GM19351 (cell line): ENCODE measurements around the gene PITX1.
"Not testable (repeated sequence)": the region's sequence is repeated elsewhere in the genome, so short reads cannot be mapped to it uniquely, and the experiment has no call there.

Experiments used
- ATAC-seq: cut with Tn5 transposase; IDR thresholded peaks from one replicate; pipeline ENCODE4 v1.9.1; 2021; ENCODE audit warnings: mild to moderate bottlenecking, moderate library complexity; ENCODE audit not compliant: unreplicated experiment

Gene PITX1

DNA sequence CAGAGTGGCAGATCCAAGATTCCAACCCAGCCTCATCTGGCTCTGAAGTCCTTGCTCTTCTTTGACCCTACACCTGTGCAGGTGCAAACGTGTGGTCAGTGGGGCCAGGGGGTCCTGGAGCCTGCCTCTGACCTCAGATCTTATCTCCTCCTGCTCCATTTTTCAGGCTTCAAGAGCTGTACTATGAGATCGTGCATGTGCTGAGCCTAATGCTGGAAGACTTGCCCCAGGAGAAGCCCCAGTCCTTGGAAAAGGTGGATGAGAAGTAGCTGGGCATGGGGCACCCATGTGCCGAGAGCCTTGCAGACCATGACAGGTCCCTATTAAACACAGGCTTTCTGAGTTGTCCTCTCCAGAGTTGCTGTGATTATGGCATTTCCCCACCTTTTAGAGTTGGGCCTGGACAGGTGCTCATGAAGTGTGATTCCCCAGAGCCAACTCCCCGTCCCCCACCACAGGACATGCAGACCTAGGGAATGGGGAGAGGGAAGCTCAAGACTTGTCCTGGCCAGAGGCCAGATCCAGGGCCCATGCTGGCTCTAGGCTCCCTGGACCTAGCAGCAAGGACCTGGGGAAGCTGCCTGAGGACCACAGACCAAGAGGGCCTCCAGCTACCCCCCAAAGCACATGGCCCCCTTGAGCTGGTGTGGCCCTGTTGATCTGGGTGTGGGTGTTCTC lies 22.5 kb downstream of the PITX1 start:
- no peak for ATAC-seq

DNA sequence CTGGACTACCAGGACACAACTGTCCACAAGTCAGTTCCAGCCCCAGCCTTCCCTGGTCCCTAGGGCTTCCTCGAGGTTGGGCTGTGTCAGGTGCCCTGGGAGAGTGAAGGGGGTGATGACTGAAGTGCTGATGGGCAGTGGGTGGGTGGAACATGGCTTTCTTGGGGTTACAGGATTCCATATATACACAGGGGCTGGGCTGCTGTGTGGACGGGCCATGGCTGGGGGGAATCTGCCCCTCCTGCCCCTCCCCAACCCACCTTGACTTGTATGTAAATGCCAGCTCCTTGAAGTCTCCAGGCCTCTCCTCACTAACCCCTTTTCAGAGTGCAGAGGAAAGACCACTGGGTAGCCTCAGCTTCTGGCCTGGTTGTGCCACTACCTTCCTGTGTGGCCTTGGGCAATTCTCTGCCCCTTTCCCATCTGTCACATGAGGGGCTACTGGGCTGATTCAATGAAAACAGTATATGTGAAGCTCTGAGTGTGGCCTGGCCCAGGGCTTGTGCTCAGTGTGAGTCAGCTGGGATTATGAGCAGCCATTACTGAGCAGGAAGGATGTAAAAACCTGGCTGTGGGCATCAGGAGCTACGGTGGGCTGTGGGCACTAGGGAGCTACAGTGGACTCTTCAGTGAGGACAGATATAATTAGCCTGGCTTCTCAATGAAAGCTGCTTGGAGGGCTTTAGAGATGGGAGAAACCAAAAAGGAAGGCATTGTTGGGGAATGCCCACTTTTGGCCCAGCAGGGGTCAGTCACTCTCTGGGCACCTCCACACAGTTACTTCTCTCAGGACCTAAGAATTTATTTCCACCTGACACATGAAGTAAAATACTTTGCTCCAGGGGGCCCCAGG lies 23.3 kb downstream of the PITX1 start:
- no peak for ATAC-seq

- ATAC-seq = no peak
Measured at GRCh38 chr5:135009736-135010501, 24.1 kb downstream of the PITX1 start.

GRCh38 chr5:135008981-135009735 lies 24.9 kb downstream of the PITX1 start:
- ATAC-seq = no peak

DNA sequence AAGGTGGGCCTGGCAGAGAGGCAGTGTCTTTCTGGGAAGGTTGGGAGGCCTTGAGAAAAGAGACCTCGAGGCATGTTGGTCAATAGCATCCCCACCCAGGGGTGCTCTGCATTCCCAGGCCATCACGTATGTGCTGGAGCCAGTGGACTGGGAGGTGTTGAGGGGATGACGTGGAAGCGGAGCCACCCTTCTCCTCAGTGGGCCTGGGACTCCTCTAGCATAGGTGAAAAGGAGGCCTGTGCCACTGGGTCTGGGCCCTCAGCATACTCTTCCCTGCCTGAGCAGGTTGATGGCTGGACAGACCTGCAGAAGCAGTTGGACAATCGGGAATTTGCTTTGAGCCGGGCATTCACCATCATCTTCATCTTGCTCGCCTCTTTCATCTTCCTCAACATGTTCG lies 25.5 kb downstream of the PITX1 start:
- ATAC-seq = no peak

GRCh38 chr5:135007749-135008363 lies 26.2 kb downstream of the PITX1 start:
- ATAC-seq = no peak

DNA sequence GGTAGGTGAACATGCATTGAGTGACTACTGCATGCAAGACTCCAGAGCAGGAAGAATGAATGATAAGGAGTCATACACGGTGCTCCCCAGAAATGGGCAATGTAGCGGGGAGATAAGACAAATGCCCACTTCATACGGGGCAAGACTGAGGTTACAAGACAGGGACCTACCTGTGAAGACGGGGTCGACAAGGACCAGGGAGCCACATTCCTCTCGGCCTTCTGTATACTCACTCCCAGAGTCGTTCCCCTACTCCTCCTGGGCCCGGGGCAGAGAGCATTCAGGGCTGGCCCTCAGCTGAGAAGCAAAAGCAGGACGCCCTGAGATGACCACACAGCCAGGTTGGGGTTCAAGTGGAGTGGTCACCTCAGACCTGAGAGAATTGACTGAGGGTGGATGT lies 26.7 kb downstream of the PITX1 start:
- no peak for ATAC-seq

GRCh38 chr5:135005076-135005475 lies 29.0 kb downstream of the PITX1 start:
- ATAC-seq = no peak

GRCh38 chr5:135004376-135004775 lies 29.7 kb downstream of the PITX1 start:
- no peak for ATAC-seq

DNA sequence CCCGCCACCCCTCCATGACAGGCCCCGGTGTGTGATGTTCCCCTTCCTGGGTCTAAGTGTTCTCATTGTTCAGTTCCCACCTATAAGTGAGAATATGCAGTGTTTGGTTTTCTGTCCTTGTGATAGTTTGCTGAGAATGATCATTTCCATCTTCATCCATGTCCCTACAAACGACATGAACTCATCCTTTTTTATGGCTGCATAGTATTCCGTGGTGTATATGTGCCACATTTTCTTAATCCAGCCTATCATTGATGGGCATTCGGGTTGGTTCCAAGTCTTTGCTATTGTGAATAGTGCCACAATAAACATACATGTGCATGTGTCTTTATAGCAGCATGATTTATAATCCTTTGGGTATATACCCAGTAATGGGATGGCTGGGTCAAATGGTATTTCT lies 36.0 kb downstream of the PITX1 start:
- not testable (repeated sequence) for ATAC-seq

GRCh38 chr5:134997015-134997414 lies 37.0 kb downstream of the PITX1 start:
- no peak for ATAC-seq

- no peak for ATAC-seq
Measured at GRCh38 chr5:134995850-134996402, 38.1 kb downstream of the PITX1 start.

DNA sequence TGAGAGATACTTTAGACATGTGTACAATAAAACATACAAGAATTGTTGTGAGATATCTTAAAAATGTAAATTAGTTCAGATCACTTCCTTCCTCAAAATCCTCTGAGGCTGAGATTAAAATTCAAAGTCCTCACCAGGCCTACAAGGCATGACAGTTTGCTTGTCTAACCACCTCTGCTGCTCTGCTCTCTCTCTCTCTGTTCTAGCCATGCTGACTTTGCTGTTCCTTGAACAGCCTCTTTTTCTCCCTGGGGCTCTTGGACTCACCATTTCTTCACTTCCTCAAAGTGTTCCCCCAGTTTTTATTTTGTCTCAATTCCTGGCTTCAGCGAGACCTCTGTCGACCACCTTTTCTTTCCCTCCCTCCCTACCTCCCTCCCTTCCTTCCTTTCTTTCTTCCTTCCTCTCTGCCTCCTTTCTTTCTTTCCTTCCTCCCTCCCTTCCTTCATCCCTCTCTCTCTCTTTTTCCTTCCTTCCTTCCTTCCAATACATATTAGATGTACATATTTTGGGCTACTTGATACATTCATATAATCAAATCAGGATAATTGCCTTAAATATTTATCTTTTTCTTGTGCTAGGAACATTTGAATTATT lies 39.4 kb downstream of the PITX1 start:
- ATAC-seq = no peak

DNA sequence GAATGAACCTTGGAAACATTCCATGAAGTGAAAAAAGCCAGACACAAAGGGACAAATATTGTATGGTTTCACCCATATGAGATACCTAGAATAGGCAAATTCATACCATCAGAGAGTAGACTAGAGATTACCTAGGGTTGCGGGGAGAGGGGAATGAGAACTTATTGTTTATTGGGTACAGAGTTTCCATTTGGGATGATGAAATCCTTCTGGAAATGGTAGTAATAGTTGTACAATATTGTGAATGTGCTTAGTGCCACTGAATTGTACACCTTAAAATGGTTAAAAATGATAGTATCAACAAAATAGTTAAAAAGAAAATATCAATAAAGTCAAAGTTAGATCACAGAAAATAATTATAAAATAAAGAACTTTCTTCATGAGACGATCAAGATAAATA lies 40.9 kb downstream of the PITX1 start:
- no peak for ATAC-seq

DNA sequence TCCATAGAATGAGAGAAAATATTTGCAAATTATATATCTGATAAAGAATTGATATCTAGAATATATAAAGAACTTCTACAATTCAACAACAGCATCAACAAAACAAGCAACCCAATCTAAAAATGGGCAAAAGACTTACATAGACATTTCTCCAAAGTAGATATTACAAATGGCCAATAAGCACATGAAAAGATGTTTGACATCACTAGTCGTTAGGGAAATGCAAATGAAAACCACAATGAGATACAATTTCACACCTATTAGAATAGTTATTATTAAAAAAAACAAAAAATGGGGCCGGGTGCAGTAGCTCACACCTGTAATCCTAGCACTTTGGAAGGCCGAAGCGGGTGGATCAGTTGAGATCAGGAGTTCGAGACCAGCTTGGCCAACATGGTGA lies 41.9 kb downstream of the PITX1 start:
- no peak for ATAC-seq

DNA sequence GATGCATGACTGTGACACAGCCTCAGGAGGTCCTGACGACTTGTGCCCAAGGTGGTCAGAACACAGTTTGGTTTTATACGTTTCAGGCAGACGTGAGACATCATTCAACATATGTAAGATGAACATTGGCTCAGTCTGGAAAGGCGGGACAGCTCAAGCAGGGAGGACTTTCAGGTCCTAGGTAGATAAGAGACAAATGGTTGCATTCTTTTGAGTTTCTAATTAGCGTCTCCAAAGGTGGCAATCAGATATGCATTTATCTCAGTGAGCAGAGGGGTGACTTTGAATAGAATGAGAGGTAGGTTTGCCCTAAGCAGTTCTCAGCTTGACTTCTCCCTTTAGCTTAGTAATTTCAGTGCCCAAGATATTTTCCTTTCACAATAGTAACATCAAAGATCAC lies 43.8 kb downstream of the PITX1 start:
- not testable (repeated sequence) for ATAC-seq

- no peak for ATAC-seq
Measured at GRCh38 chr5:134989266-134989830, 44.7 kb downstream of the PITX1 start.

- ATAC-seq = no peak
Measured at GRCh38 chr5:134982230-134982629, 51.8 kb downstream of the PITX1 start.

DNA sequence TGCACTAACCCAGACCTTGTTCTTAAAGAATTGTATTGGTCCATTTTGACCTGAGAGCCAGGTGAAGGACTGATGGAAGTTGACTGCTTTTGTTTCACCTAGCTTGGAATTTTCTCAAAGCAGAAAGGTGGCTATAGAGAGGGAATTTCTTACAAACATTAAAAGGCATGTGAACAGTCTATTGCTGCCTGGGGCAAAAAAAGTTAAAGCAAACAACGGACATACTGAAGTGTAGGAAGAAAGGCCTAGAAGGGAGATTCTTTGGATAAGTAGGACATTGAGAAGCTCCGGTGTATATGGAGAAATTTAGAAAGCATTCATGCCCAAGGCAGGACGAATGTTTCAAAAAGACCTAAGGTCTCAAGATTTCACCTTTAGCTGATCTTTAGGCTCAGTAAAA lies 54.6 kb downstream of the PITX1 start:
- no peak for ATAC-seq
